Small intestine (tissue), 7 donors: ENCODE measurements around the gene MSLN. TPM values are rescaled to one million over a fixed set of nuclear protein-coding genes. Genes with fewer than 3 reads are reported as not detected.
"Not testable (repeated sequence)": the region's sequence is repeated elsewhere in the genome, so short reads cannot be mapped to it uniquely, and the experiment has no call there.

Experiments used
- DNase-seq, 2 donors: peaks; one replicate each; pipeline versions ENCODE4 v3.0.0 to v3.0.0-alpha.2; 2013
- FAIRE-seq: peaks from 2 replicates; lab custom pipeline; 2012; peaks lifted over from hg19 to GRCh38; lab: Jason Lieb, UNC
- H3K27ac ChIP-seq, 3 donors: one replicate each; pipeline ENCODE4 v1.5.1; 2013; ENCODE audit warnings: low read length in 2 of 3, mild to moderate bottlenecking in 2 of 3, control low read depth in 1 of 3, inconsistent platforms in 1 of 3, low read depth in 1 of 3, moderate library complexity in 1 of 3
- H3K27me3 ChIP-seq, 3 donors: one replicate each; pipeline ENCODE4 v1.6.1; 2013; ENCODE audit warnings: low read length in 3 of 3, inconsistent platforms in 1 of 3; ENCODE audit not compliant: control insufficient read depth in 3 of 3, insufficient read depth in 3 of 3
- H3K36me3 ChIP-seq, 3 donors: one replicate each; pipeline ENCODE4 v1.6.1; 2013; ENCODE audit warnings: low read length in 3 of 3, inconsistent platforms in 1 of 3, low read depth in 1 of 3, mild to moderate bottlenecking in 1 of 3, moderate library complexity in 1 of 3; ENCODE audit not compliant: control insufficient read depth in 3 of 3, insufficient read depth in 2 of 3
- H3K4me1 ChIP-seq, 3 donors: one replicate each; pipeline ENCODE4 v1.6.1; 2013; ENCODE audit warnings: low read length in 2 of 3, inconsistent platforms in 1 of 3, low read depth in 1 of 3, mild to moderate bottlenecking in 1 of 3, moderate library complexity in 1 of 3; ENCODE audit not compliant: control insufficient read depth in 3 of 3, insufficient read depth in 2 of 3
- H3K4me3 ChIP-seq, 3 donors: one replicate each; pipeline ENCODE4 v1.5.1; 2013; ENCODE audit warnings: low read length in 3 of 3, control low read depth in 1 of 3, inconsistent platforms in 1 of 3, low read depth in 1 of 3, mild to moderate bottlenecking in 1 of 3, moderate library complexity in 1 of 3
- H3K9me3 ChIP-seq, 2 donors: one replicate each; pipeline ENCODE4 v1.6.1; 2013; ENCODE audit warnings: low read depth in 1 of 2, low read length in 1 of 2; ENCODE audit not compliant: control insufficient read depth in 2 of 2, insufficient read depth in 1 of 2
- WGBS, 3 donors: extraction: QIAGEN DNeasy Blood & Tissue Kit; methylation state at CpG; one replicate each; pipeline ENCODE4 v1.1.7; 2013; 5-methylcytosine and 5-hydroxymethylcytosine counted together
- polyA plus RNA-seq, 4 donors: library from polyadenylated mRNA; stranded (reverse) in 3 of 4; unstranded in 1 of 4; fragments of 200-250 nt in 3 of 4; fragments of 120-200 nt in 1 of 4; gene quantifications; one replicate each; pipeline versions ENCODE4 v1.2.1 to v1.2.3, GENCODE V29; 2013
- donor health status: healthy with polysubstance abuse.
- donor health status: control.
- donor health status: control.
- donor health status: Bipolar disorder and iron deficiency.
- donor health status: healthy.

Gene MSLN
- polyA plus RNA-seq, 4 donors, result 1.3 to 29.7 (median 4.5) TPM

DNA sequence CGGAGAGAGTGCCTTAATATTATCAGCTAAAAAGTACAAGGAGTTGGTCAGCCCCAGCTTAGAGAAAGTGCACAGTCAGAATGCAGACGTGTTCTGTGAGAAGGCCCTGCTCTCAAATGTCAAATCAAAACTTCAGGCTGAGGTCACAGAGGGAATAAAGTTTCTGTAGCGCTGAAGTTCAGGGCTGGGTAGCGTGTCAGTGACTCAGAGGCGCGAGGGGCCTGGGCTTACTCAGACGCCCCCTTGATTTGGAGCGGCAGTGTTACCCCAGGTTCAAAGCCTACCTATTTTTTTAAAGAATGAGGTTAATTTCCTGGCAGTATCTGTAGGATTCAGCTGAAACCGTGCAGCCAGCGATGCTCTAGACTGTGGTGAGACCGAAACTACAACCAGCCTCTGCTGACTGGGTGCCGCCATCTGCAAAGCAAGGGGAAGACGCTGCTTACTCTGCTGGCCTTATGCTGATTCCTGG lies 24.5 kb upstream of the MSLN start:
- 76 to 91% (median 80%) methylated on average over 13 of the region's 13 CpGs for WGBS, 3 donors
- Histone ChIP-seq H3K4me1 (peaks cover 0 to 7% (median 3%) of the 10 kb centered on the region in 3 donors), H3K27me3 (no peaks in the 10 kb centered on the region), H3K9me3 (no peaks in the 10 kb centered on the region), H3K4me3 (no peak overlapping the region), H3K27ac (no peak overlapping the region), H3K36me3 (peaks cover 2 to 83% (median 12%) of the 10 kb centered on the region in 3 donors)
- no peak for DNase-seq
- FAIRE-seq, result no peak

DNA sequence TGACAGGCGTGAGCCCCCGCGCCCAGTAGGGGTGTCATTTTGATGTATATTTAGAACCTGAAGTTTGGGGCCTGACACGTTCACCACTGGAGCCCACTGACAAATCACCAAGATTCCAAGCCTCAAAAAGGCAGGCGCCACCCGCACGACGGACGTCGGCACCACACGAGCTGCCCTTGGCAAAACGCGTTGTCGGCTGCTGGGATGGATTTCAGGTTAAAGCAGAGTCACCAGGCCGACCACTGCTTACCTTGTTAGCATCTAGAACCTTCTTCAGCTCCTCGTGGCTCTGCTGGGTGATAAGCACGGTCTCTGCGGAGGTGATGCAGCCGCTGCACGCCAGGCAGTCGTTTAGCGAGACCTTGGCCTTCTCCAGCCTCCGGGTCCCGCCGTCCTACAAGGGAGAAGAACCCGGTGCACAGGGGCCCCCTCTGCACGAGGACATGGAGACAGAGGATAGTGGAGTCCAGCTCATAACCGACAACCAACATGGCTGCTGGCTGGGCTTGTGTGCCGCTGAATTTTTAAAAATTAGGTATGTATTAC lies 23.5 kb upstream of the MSLN start:
- FAIRE-seq, result no peak
- no peak overlapping the region for H3K4me3 ChIP-seq

DNA sequence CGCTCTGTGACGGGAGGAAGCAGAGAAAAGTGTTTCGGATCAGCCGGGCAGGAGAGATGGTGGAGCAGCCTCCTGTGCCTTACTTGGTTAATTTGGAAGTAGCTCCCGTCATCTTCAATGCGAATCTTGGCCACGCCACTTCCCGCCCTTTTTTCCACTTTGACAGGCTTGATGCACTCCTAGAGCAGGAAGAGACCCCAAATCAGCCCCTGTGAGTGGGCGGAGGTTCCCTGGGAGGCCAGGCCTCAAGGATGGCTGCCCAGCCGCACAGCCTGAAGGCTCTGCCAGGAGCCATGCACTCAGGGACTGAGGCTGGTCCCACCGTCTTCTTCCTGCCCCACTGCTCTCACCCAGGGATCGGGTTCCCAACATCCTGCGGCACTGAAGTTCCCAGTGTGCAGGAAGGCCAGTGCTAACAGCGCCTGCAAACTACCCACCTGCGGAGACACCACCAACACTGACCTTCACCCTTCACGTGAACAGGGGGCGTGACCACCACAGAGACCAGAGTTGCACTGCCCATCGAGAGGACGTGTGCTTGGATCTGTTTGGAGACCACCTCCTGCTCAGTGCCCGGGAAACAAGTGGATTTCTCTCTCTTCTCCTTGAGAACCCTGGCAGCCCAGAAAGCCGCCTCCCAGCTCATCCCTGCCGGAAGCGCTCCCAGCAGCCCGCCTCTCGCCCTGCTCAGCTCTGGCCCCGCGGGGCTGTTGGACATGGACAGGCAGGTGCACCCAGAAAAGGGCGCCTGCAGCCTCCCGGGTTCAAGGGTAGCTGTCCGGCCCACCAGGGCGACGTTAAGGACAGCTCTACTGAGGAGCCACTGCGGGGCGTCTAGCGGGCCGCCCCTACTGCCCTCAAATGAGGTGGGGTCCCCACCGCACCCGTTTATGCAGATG lies 20.7 kb upstream of the MSLN start:
- Histone ChIP-seq H3K27ac (peak overlapping the region in 2 of 3 donors; percentile 72 to 79), H3K27me3 (no peaks in the 10 kb centered on the region), H3K36me3 (peaks cover 0 to 45% (median 3%) of the 10 kb centered on the region in 3 donors), H3K9me3 (no peaks in the 10 kb centered on the region), H3K4me1 (peaks cover 0 to 10% (median 3%) of the 10 kb centered on the region in 3 donors), H3K4me3 (peak overlapping the region; percentile 70 to 96 (median 96))
- FAIRE-seq (no peak), DNase-seq (peak in 1 of 2 donors; percentile 60)
- WGBS, 3 donors, result 33 to 43% (median 40%) methylated on average over 36 to 38 of the region's 38 CpGs

More for the DNA sequence above, 23.5 kb upstream of the MSLN start:
- Histone ChIP-seq H3K27ac (no peak overlapping the region), H3K36me3 (peaks cover 2 to 73% (median 12%) of the 10 kb centered on the region in 3 donors), H3K4me1 (peaks cover 0 to 10% (median 3%) of the 10 kb centered on the region in 3 donors), H3K9me3 (no peaks in the 10 kb centered on the region), H3K27me3 (no peaks in the 10 kb centered on the region)
- 95 to 96% (median 96%) methylated on average over 29 of the region's 29 CpGs for WGBS, 3 donors
- DNase-seq, result no peak

DNA sequence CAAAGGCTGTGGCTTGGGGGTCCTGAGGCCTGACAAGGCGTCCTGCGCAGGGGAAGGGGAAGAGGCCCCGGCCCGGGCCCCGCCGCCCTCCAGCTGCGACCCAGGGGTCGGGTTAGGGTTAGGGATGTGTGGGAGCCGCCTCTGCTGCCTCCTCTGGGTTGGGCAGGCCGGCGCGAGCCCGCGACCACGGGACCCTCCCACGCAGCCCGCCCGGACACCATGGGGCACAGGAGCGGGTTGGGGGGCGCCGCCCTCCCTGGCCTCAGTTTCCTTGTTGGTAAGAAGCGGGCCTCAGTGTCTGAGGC lies 20.1 kb upstream of the MSLN start:
- H3K36me3 ChIP-seq, result peaks cover 0 to 39% (median 3%) of the 10 kb centered on the region in 3 donors
- no peaks in the 10 kb centered on the region for H3K9me3 ChIP-seq
- DNase-seq (no peak), FAIRE-seq (no peak)
- H3K27ac ChIP-seq, result peak overlapping the region; percentile 1 to 79 (median 72)
- peak overlapping the region; percentile 70 to 96 (median 96) for H3K4me3 ChIP-seq
- no peaks in the 10 kb centered on the region for H3K27me3 ChIP-seq
- H3K4me1 ChIP-seq, result peaks cover 0 to 10% (median 3%) of the 10 kb centered on the region in 3 donors
- WGBS, 3 donors, result 0 to 2% (median 0%) methylated on average over 12 to 22 of the region's 22 CpGs

DNA sequence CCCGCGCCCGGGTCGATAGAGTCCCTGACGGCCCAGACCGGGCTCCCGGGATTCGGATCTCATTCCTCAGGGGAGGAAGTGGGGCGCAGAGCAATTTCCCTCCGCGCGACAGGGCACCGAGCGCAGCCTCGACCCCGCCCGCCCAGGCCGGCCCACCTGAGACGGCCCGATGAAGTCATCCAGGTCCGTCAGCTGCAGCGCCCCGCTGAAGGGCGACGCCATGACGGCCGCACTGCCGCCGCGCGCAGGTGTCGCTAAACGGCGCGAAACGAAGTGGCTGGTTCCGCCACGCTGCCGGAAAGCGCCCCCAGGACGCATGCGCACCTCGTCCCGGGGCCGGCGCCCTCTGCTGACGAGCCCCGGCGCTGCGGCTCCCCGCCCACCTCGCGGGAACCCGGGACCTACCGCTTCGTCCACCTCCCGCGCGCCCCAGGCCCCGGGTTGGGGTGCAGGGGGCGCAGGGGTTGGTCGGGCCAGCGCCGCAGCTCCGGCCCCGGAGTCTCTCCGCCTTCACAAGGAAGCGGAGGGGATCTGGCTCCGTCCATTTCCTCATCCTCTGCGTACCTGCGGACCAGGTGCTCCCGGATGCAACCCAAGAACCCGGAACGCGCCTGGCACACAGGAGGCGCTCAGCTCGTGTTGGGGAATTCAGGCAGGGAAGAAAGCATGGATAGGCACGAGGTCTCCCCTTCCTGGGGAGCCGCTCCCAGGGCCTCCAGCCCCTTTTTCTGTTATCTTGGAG lies 19.6 kb upstream of the MSLN start, which contains the start of gene CIAO3:
Gene CIAO3 (minus strand): TSS at position 234 of the 742 bp plus-strand sequence. CDS start 12 bp downstream, at position 222.
- H3K4me1 ChIP-seq, result peaks cover 0 to 10% (median 3%) of the 10 kb centered on the region in 3 donors
- peak; percentile 89 to 96 for DNase-seq
- no peak for FAIRE-seq
- no peaks in the 10 kb centered on the region for H3K9me3 ChIP-seq
- peak within 1 kb of the TSS; percentile 70 to 96 (median 96) for H3K4me3 ChIP-seq
- H3K27me3 ChIP-seq, result no peaks in the 10 kb centered on the region
- H3K36me3 ChIP-seq, result peaks cover 0 to 34% (median 3%) of the 10 kb centered on the region in 3 donors
- H3K27ac ChIP-seq, result peak within 1 kb of the TSS; percentile 15 to 79 (median 72)
- WGBS, 3 donors, result 0 to 1% (median 0%) methylated on average over 67 to 79 of the region's 79 CpGs

DNA sequence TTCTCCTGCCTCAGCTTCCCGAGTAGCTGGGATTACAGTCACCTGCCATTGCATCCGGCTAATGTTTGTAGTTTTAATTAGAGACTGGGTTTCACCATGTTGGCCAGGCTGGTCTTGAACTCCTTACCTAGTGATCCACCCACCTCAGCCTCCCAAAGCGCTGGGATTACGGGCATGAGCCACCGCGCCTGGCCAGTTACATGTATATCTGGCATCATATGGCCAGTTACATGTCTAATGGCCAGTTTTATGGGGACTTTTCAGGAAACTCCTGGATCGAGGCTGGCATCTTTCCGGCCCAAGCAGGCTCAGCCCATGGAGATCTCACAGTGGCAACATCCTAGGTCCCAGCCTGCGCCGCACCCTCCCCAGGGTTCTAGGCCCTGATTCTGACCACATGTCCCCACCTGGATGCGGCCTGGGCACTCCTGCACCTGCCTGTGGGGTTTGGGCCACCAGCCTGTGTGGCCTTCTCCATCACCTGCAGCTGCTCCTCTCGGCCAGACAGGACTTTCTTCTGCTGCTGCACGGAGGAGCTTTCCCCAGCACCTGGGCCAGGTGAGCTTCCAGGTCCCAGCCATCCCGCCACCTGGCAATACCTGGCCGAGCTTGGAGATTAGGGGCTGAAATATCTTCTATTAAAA lies 18.4 kb upstream of the MSLN start:
- H3K36me3 ChIP-seq, result peaks cover 0 to 22% (median 2%) of the 10 kb centered on the region in 3 donors
- H3K27me3 ChIP-seq, result no peaks in the 10 kb centered on the region
- DNase-seq (no peak), FAIRE-seq (no peak)
- H3K4me1 ChIP-seq, result peaks cover 0 to 10% (median 3%) of the 10 kb centered on the region in 3 donors
- H3K4me3 ChIP-seq, result no peak overlapping the region
- H3K9me3 ChIP-seq, result no peaks in the 10 kb centered on the region
- no peak overlapping the region for H3K27ac ChIP-seq
- WGBS, 3 donors, result 83 to 91% (median 83%) methylated on average over 15 of the region's 15 CpGs

DNA sequence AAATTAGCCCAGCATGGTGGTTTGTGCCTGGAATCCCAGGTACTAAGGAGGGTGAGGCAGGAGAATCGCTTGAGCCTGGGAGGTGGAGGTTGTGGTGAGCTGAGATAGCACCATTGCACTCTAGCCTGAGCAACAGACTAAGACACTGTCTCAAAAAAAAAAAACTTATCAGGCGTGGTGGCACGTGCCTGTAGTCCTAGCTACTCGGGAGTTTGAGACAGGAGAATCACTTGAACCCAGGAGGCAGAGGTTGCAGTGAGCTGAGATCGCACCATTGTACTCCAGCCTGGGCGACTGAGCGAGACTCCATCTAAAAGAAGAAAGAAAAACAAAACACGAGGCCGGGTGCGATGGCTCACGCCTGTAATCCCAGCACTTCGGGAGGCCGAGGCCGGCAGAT lies 17.6 kb upstream of the MSLN start:
- not testable (repeated sequence) for H3K4me3 ChIP-seq, H3K27me3 ChIP-seq, DNase-seq, H3K27ac ChIP-seq, FAIRE-seq, H3K9me3 ChIP-seq
- Histone ChIP-seq H3K36me3 (peaks cover 0 to 14% (median 0%) of the 10 kb centered on the region in 3 donors), H3K4me1 (peaks cover 0 to 10% (median 3%) of the 10 kb centered on the region in 3 donors)
- 74 to 82% (median 82%) methylated on average over 12 to 14 of the region's 14 CpGs for WGBS, 3 donors
